ENCODE results near the gene ALKBH5.

DNA sequence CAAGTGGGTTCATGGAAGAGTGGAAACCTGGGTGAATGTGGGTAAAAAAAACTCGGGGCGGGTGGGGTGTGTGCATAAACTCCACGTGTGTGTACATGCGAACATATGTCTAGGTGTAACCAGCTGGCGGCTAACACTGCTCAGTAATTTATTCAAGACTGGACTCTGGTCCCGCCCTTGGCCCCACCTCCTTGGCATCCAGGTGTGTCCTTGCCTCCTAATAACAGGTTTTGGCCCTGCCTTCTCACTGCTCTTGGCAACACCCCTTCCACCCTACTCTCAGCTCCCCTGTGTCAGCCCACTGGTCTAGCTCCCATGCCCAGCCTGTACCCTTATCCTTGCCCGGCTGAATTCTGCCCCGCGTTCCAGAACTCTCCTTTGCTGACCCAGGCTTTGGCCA lies 66.6 kb downstream of the ALKBH5 start:
- TF ChIP-seq, protein P1, sequence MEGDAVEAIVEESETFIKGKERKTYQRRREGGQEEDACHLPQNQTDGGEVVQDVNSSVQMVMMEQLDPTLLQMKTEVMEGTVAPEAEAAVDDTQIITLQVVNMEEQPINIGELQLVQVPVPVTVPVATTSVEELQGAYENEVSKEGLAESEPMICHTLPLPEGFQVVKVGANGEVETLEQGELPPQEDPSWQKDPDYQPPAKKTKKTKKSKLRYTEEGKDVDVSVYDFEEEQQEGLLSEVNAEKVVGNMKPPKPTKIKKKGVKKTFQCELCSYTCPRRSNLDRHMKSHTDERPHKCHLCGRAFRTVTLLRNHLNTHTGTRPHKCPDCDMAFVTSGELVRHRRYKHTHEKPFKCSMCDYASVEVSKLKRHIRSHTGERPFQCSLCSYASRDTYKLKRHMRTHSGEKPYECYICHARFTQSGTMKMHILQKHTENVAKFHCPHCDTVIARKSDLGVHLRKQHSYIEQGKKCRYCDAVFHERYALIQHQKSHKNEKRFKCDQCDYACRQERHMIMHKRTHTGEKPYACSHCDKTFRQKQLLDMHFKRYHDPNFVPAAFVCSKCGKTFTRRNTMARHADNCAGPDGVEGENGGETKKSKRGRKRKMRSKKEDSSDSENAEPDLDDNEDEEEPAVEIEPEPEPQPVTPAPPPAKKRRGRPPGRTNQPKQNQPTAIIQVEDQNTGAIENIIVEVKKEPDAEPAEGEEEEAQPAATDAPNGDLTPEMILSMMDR (IDR thresholded peaks at IDR 0.05 in 2 of 3, conservative IDR thresholded peaks at IDR 0.05 in 1 of 3; ENCODE audit: control insufficient read depth in 2 of 3, extremely low read depth in 1 of 3, insufficient read depth in 1 of 3, low read depth in 3 of 3, low read length in 3 of 3): no peak
- TF ChIP-seq TARDBP (IDR thresholded peaks at IDR 0.05; ENCODE audit: borderline replicate concordance) (no peak), GABPA (IDR thresholded peaks at IDR 0.05; ENCODE audit: low read depth) (no peak)
- TF ChIP-seq, protein P2, sequence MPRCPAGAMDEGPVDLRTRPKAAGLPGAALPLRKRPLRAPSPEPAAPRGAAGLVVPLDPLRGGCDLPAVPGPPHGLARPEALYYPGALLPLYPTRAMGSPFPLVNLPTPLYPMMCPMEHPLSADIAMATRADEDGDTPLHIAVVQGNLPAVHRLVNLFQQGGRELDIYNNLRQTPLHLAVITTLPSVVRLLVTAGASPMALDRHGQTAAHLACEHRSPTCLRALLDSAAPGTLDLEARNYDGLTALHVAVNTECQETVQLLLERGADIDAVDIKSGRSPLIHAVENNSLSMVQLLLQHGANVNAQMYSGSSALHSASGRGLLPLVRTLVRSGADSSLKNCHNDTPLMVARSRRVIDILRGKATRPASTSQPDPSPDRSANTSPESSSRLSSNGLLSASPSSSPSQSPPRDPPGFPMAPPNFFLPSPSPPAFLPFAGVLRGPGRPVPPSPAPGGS (IDR thresholded peaks at IDR 0.05; ENCODE audit: borderline replicate concordance, insufficient read depth, low read depth, low read length, poor library complexity, severe bottlenecking): no peak

Data from GM12878 (cell line).